AG04450 (cell line): ENCODE data around the gene BLOC1S4. TPM values are rescaled to one million over a fixed set of nuclear protein-coding genes. Genes with fewer than 3 reads are reported as not detected.
A peak's percentile ranks its signal among the peaks of the same experiment; 100 is the strongest.

Source experiments
- CTCF ChIA-PET: fragments of 300-600, 350-600 bp; formaldehyde crosslinking; extraction: SDS; loops from one replicate; lab custom pipeline; 2022; ENCODE audit warnings: antibody characterized with exemption, inconsistent platforms; lab: Charles Lee
- POLR2A ChIA-PET: fragments of 350-600 bp; formaldehyde crosslinking; extraction: SDS; loops from one replicate; lab custom pipeline; 2021; ENCODE audit warnings: antibody characterized with exemption, inconsistent platforms; lab: Yijun Ruan, JAX
- DNase-seq: peaks from one replicate; pipeline ENCODE4 v3.0.0-alpha.2; 2011; ENCODE audit warnings: low read depth, low spot score
- H3K27ac ChIP-seq: one replicate; pipeline ENCODE4 v1.5.1; 2012; ENCODE audit warnings: low read depth, low read length, control low read depth
- H3K27me3 ChIP-seq: one replicate; pipeline ENCODE4 v1.6.0; 2012; ENCODE audit warnings: low read length; ENCODE audit not compliant: control insufficient read depth, insufficient read depth
- H3K4me3 ChIP-seq: 2 replicates; pipeline ENCODE4 v1.5.1; 2011; ENCODE audit warnings: mild to moderate bottlenecking, low read depth, low read length, control low read depth
- H3K9me3 ChIP-seq: 2 replicates; pipeline ENCODE4 v1.5.1; 2012; ENCODE audit warnings: low read length; ENCODE audit not compliant: control insufficient read depth, insufficient read depth
- CTCF ChIP-seq: IDR thresholded peaks from 2 replicates; pipeline ENCODE4 v1.5.1; 2011; ENCODE audit warnings: low read depth, low read length, control low read depth, inconsistent platforms
- polyA plus RNA-seq: library from polyadenylated mRNA; depleted of rRNA; stranded (reverse); fragments of >200 nt; gene quantifications from 2 replicates; pipeline ENCODE4 v1.2.3, GENCODE V29; 2011

BLOC1S4 gene
- polyA plus RNA-seq, 1 experiment: 14.5 TPM

DNA sequence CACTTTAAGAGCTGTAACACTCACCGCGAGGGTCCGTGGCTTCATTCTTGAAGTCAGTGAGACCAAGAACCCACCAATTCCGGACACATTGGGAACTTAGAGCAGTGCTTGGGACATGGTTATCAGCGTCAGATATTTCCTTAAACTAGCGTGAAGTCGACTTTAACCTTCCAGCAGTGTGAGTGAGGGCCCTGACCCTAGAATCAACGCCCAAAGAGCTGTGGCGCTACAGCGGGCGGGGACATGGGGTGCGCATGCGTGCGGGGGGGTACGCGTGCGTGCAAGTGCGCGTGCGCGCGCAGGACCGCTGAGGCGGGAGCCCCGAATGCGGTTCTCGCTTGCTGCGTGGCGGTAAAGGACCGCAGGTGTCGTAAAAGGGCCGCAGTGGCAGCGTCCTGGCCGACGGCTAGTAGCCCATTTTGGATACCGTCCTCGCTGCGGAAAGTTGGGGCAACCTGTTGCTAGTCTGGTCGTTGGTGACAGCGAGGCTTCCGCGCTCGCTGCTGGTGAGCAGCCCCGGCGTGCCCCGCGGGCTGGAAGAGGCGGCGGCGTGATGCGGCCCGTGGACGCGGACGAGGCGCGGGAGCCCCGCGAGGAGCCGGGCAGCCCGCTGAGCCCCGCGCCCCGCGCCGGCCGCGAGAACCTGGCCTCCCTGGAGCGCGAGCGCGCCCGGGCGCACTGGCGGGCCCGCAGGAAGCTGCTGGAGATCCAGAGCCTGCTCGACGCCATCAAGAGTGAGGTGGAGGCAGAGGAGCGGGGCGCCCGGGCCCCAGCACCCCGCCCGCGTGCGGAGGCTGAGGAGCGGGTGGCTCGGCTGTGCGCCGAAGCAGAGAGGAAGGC, 42.1 kb upstream of the BLOC1S4 start:
- Histone ChIP-seq H3K4me3 (peak overlapping the region; percentile 64), H3K27ac (no peak overlapping the region), H3K27me3 (no peaks in the 10 kb centered on the region), H3K9me3 (peaks cover 3% of the 10 kb centered on the region; the same call in 1 of the 2 replicates)
- no peak for TF ChIP-seq CTCF
- ChIA-PET CTCF (interaction anchor here (0.8 to 1.5 kb wide), 3 partner anchors 10 to 100 kb away, joined by 4 to 6 read pairs (median 4); no protein-coding TSS in a partner anchor), POLR2A (interaction anchor here (0.9 to 3.2 kb wide), 10 partner anchors 10 to 394 kb away, joined by 3 to 20 read pairs (median 4); partner anchors contain the start of genes GRPEL1, MRFAP1 and MRFAP1L1)
- peak; percentile 90 for DNase-seq

GRCh38 chr4:6674500-6675149, 41.3 kb upstream of the BLOC1S4 start:
- CTCF ChIA-PET: interaction anchor here (1.0 to 1.7 kb wide), 3 partner anchors 9 to 396 kb away, joined by 4 to 5 read pairs (median 4); no protein-coding TSS in a partner anchor
- H3K27me3 ChIP-seq: no peaks in the 10 kb centered on the region
- peak; percentile 25 for TF ChIP-seq CTCF
- H3K27ac ChIP-seq: no peak overlapping the region
- peak overlapping the region; percentile 64 for H3K4me3 ChIP-seq
- POLR2A ChIA-PET: interaction anchor here (0.6 to 3.2 kb wide), 3 partner anchors 21 to 34 kb away, joined by 3 to 20 read pairs (median 5); partner anchors contain the start of gene MRFAP1
- H3K9me3 ChIP-seq: peaks cover 3% of the 10 kb centered on the region; the same call in 1 of the 2 replicates
- DNase-seq: no peak

DNA sequence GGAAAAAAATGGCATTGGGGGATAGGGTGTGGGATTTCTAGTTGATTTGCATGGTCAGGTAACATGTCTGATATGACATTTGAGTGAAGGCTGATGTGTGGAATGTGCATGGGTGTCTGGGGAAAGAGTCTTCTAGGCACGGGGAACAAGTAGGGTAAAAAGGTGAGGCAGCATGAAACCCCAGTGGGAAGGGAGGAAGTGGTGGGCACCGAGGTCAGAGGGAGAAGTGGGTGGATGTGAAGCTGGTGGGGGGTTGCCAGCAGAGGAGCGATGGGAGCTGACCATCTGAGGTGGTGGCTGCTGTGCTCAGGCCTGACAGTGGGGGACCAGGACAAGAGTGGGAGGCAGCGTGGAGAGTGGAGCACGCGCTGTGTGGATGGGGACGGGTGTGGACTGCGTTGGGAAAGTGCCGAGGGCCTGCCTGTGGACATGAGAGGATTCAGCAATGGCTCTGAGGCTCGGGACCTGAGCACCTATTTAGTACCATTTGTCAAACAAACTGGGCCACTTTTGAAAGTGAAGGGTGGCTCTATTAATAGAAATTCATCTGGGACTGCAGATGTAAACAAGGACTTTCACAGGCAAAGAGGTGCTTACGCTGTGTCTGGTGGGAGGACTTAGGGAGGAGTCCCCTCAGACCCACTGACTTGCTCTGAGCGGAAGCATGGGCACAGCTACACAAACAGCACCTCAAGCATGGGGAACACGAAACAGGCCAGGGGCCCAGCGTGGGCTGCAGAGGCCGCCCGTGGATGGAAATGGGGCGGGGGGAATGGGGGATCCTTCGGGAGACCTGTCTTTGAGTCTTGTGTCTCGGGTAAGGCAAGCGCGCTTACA, 39.0 kb upstream of the BLOC1S4 start:
- peaks cover 3% of the 10 kb centered on the region for H3K9me3 ChIP-seq

DNA sequence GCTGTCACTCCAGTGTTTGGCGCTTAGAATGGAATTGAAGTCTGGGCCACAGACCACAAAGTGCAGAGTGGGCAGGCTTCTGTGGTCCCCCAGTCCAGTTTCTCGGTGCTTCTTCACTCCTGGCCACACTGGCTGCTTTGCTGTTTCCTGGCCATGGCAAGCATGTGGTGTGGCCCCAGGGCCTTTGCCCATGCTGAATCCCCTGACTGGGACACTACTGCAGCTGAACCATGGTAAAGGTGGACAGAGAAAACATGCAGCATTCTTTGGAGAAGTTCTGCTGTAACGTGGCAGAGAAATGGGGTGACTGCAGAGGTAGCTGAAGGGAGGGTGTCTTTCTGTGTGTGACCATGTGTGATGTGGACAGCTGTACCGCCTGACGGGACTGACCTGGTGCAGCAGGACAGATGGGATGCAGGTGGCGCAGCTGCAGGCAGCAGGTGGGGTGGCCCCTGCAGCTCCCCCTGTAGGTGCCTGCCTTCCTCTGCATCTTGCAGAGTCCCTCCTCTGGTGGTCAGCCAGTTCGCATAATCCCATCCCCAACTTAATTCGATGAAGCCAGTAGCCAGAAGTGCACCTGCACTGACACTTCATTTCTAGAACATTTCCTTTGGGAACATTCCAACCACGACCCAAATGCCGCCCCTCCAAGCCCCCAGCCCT, 35.5 kb upstream of the BLOC1S4 start:
- ChIA-PET POLR2A (no interaction called here), CTCF (no interaction called here)
- H3K27me3 ChIP-seq: no peaks in the 10 kb centered on the region
- no peak for DNase-seq
- TF ChIP-seq CTCF: 0 out of 2 replicates have a peak, but pooled peaks have one; percentile 19
- no peak overlapping the region for H3K27ac ChIP-seq
- no peaks in the 10 kb centered on the region; the same call in none of the 2 replicates for H3K9me3 ChIP-seq
- no peak overlapping the region for H3K4me3 ChIP-seq

More for the DNA sequence above, 39.0 kb upstream of the BLOC1S4 start:
- Histone ChIP-seq H3K27ac (no peak overlapping the region), H3K27me3 (no peaks in the 10 kb centered on the region), H3K4me3 (peak overlapping the region; percentile 17; the same call in 1 of the 2 replicates)
- POLR2A ChIA-PET: no interaction called here
- DNase-seq: no peak
- CTCF ChIA-PET: no interaction called here
- TF ChIP-seq CTCF: no peak
